Sigmoid colon (tissue), 7 donors: ENCODE results near the gene BUB1. TPM values are rescaled to one million over a fixed set of nuclear protein-coding genes. Genes with fewer than 3 reads are reported as not detected.
A peak's percentile ranks its signal among the peaks of the same experiment; 100 is the strongest.

Experiments
- DNase-seq: peaks from one replicate; pipeline ENCODE4 v3.0.0-alpha.2; 2019
- H3K27ac ChIP-seq, 4 donors: fragments of 200-600 bp; sonication (generic); one replicate each; pipeline ENCODE4 v1.5.1; 2016 to 2019; ENCODE audit warnings: mild to moderate bottlenecking in 1 of 4
- H3K27me3 ChIP-seq, 3 donors: fragments of 200-600 bp; sonication (generic); one replicate each; pipeline ENCODE4 v1.5.1; 2019; ENCODE audit warnings: mild to moderate bottlenecking in 1 of 3
- H3K36me3 ChIP-seq, 4 donors: fragments of 200-600 bp; sonication (generic); one replicate each; pipeline ENCODE4 v1.5.1; 2016 to 2019
- H3K4me1 ChIP-seq, 4 donors: fragments of 200-600 bp; sonication (generic); one replicate each; pipeline ENCODE4 v1.5.1; 2017 to 2019
- H3K4me3 ChIP-seq, 4 donors: fragments of 200-600 bp; sonication (generic); one replicate each; pipeline ENCODE4 v1.5.1; 2017 to 2019; ENCODE audit warnings: mild to moderate bottlenecking in 2 of 4, moderate library complexity in 1 of 4
- H3K9me3 ChIP-seq, 4 donors: fragments of 200-600 bp in 3 of 4; sonication (generic) in 3 of 4; one replicate each; pipeline versions ENCODE4 v1.5.1 to v1.6.1; 2013 to 2019
- EP300 ChIP-seq, 4 donors: sonication (generic); formaldehyde crosslinking; IDR thresholded peaks; one replicate each; pipeline ENCODE4 v1.6.1; 2017; ENCODE audit warnings: antibody characterized with exemption in 4 of 4
- POLR2A ChIP-seq, 2 donors: fragments of 450-650 bp; IDR thresholded peaks; one replicate each; pipeline ENCODE4 v1.6.1; 2016; ENCODE audit warnings: antibody characterized with exemption in 2 of 2, mild to moderate bottlenecking in 2 of 2, moderate library complexity in 2 of 2
- POLR2AphosphoS5 ChIP-seq, 4 donors: sonication (generic); formaldehyde crosslinking; IDR thresholded peaks; one replicate each; pipeline ENCODE4 v1.6.1; 2017; ENCODE audit warnings: antibody characterized with exemption in 4 of 4
- WGBS, 2 donors: extraction: QIAGEN DNeasy Blood & Tissue Kit; methylation state at CpG; one replicate each; pipeline ENCODE4 v1.1.7; 2013; 5-methylcytosine and 5-hydroxymethylcytosine counted together
- intact Hi-C: fragments of 100-400 bp; cut with DNase I; formaldehyde crosslinking; loops from one replicate; pipeline ENCODE4 v1.15.1; 2023
- polyA plus RNA-seq, 3 donors: library from polyadenylated mRNA; stranded (reverse); fragments of 200-250 nt; gene quantifications; one replicate each; pipeline ENCODE4 v1.2.3, GENCODE V29; 2013
- total RNA-seq, 4 donors: library from RNA; depleted of rRNA; stranded (reverse); fragments of >200 nt; gene quantifications; one replicate each; pipeline ENCODE4 v1.1.0, GENCODE V29; 2016
- TF ChIP-seq, protein P1 (sequence below), 4 experiments: fragments of 450-650 bp in 3 of 4; fragments of 200-600 bp in 1 of 4; IDR thresholded peaks; one replicate each; pipeline ENCODE4 v1.5.1; 2016 to 2019; ENCODE audit warnings: antibody characterized with exemption in 4 of 4, mild to moderate bottlenecking in 3 of 4, moderate library complexity in 2 of 4
- donor health status: healthy with polysubstance abuse.
- donor health status: Bipolar disorder and iron deficiency.
- donor health status: healthy.

BUB1 gene
- total RNA-seq, result 1 to 10 TPM in 1 of 4 donors, under 1 TPM in 3; 0.33 to 1.1 (median 0.76) TPM
- 10 to 100 TPM in 1 of 3 donors, 1 to 10 TPM in 2; 1.2 to 12.3 (median 2.1) TPM for polyA plus RNA-seq

GRCh38 chr2:110677530-110678456, at the start of gene BUB1:
Gene BUB1 (minus strand): TSS chr2:110678063. CDS start chr2:110677995, 68 bp downstream.
- 0% methylated on average over 58 of the region's 58 CpGs for WGBS, 2 donors
- peaks cover 0 to 11% (median 11%) of the 10 kb centered on the region in 3 donors for H3K27me3 ChIP-seq
- DNase-seq, result peak; percentile 99

GRCh38 chr2:110726285-110726684, 48.4 kb upstream of the BUB1 start:
- WGBS, 2 donors, result 82 to 94% methylated on average over 2 of the region's 2 CpGs
- Histone ChIP-seq H3K36me3 (no peaks in the 10 kb centered on the region), H3K27me3 (peaks cover 0 to 9% (median 0%) of the 10 kb centered on the region in 3 donors), H3K4me3 (no peak overlapping the region), H3K27ac (no peak overlapping the region), H3K9me3 (peaks cover 0 to 2% (median under 1%) of the 10 kb centered on the region in 4 donors), H3K4me1 (no peaks in the 10 kb centered on the region)
- intact Hi-C loops, result no loop called here
- TF ChIP-seq, protein P1, sequence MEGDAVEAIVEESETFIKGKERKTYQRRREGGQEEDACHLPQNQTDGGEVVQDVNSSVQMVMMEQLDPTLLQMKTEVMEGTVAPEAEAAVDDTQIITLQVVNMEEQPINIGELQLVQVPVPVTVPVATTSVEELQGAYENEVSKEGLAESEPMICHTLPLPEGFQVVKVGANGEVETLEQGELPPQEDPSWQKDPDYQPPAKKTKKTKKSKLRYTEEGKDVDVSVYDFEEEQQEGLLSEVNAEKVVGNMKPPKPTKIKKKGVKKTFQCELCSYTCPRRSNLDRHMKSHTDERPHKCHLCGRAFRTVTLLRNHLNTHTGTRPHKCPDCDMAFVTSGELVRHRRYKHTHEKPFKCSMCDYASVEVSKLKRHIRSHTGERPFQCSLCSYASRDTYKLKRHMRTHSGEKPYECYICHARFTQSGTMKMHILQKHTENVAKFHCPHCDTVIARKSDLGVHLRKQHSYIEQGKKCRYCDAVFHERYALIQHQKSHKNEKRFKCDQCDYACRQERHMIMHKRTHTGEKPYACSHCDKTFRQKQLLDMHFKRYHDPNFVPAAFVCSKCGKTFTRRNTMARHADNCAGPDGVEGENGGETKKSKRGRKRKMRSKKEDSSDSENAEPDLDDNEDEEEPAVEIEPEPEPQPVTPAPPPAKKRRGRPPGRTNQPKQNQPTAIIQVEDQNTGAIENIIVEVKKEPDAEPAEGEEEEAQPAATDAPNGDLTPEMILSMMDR (IDR thresholded peaks at IDR 0.05), result no peak
- TF ChIP-seq POLR2A (IDR thresholded peaks at IDR 0.05), result no peak
- TF ChIP-seq POLR2AphosphoS5 (IDR thresholded peaks at IDR 0.05), result no peak
- TF ChIP-seq EP300 (IDR thresholded peaks at IDR 0.05), result no peak
- no peak for DNase-seq

More at GRCh38 chr2:110677530-110678456, at the start of gene BUB1:
- TF ChIP-seq POLR2A (IDR thresholded peaks at IDR 0.05) (peak; percentile 68 to 69), POLR2AphosphoS5 (IDR thresholded peaks at IDR 0.05) (peak; percentile 84 to 98 (median 88))
- TF ChIP-seq, protein P1 (IDR thresholded peaks at IDR 0.05), result no peak
- peak within 1 kb of the TSS; percentile 45 to 63 (median 61) for H3K4me3 ChIP-seq
- H3K27ac ChIP-seq, result peak within 1 kb of the TSS; percentile 82 to 91 (median 85)
- no peaks in the 10 kb centered on the region for H3K9me3 ChIP-seq
- intact Hi-C loops, result loop anchor here (5.0 kb wide), 1 partner anchor 80 kb away; no protein-coding TSS in a partner anchor
- peaks cover 0 to 20% (median 11%) of the 10 kb centered on the region in 4 donors for H3K4me1 ChIP-seq
- no peaks in the 10 kb centered on the region for H3K36me3 ChIP-seq

DNA sequence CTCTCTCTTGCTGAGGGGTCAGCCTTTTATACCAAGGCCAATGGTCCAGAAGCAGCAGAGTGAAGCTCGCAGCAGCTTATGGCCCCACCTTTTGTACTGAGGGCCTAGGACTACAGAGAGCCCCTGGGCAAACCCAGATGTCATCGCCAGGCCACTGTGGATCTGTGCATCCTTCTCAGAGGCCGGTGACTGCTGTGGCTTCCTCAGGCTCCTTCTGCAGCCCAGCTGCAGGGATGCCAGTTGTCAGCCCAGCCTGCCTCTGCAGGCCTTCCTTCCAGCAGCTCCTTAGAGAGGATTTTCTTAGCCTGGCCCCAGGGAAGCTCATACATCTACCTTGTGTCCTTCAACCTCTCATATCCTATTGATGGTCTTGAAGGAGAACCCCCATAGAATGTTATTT, 48.0 kb upstream of the BUB1 start:
- no peak overlapping the region for H3K4me3 ChIP-seq
- intact Hi-C loops, result no loop called here
- no peaks in the 10 kb centered on the region for H3K36me3 ChIP-seq
- no peaks in the 10 kb centered on the region for H3K4me1 ChIP-seq
- no peak for DNase-seq
- TF ChIP-seq, protein P1 (IDR thresholded peaks at IDR 0.05), result no peak
- TF ChIP-seq EP300 (IDR thresholded peaks at IDR 0.05), result no peak
- TF ChIP-seq POLR2AphosphoS5 (IDR thresholded peaks at IDR 0.05), result no peak
- TF ChIP-seq POLR2A (IDR thresholded peaks at IDR 0.05), result no peak
- no peaks in the 10 kb centered on the region for H3K9me3 ChIP-seq
- WGBS, 2 donors, result 82 to 91% methylated on average over 3 of the region's 3 CpGs
- peaks cover 0 to 4% (median 0%) of the 10 kb centered on the region in 3 donors for H3K27me3 ChIP-seq
- no peak overlapping the region for H3K27ac ChIP-seq

GRCh38 chr2:110725370-110725769, 47.5 kb upstream of the BUB1 start:
- H3K36me3 ChIP-seq, result no peaks in the 10 kb centered on the region
- no peak for DNase-seq
- H3K4me1 ChIP-seq, result no peaks in the 10 kb centered on the region
- H3K27ac ChIP-seq, result no peak overlapping the region
- no peak for TF ChIP-seq POLR2AphosphoS5 (IDR thresholded peaks at IDR 0.05)
- H3K4me3 ChIP-seq, result no peak overlapping the region
- 93 to 94% methylated on average over 9 of the region's 9 CpGs for WGBS, 2 donors
- intact Hi-C loops, result no loop called here
- H3K27me3 ChIP-seq, result no peaks in the 10 kb centered on the region
- no peaks in the 10 kb centered on the region for H3K9me3 ChIP-seq

GRCh38 chr2:110724820-110725219, 47.0 kb upstream of the BUB1 start:
- Histone ChIP-seq H3K4me1 (no peaks in the 10 kb centered on the region), H3K27ac (no peak overlapping the region), H3K4me3 (no peak overlapping the region), H3K9me3 (no peaks in the 10 kb centered on the region), H3K36me3 (no peaks in the 10 kb centered on the region), H3K27me3 (no peaks in the 10 kb centered on the region)
- TF ChIP-seq EP300 (IDR thresholded peaks at IDR 0.05) (no peak), POLR2AphosphoS5 (IDR thresholded peaks at IDR 0.05) (no peak), POLR2A (IDR thresholded peaks at IDR 0.05) (no peak)
- TF ChIP-seq, protein P1 (IDR thresholded peaks at IDR 0.05), result no peak
- no peak for DNase-seq
- intact Hi-C loops, result no loop called here
- 73% methylated on average over 2 of the region's 2 CpGs for WGBS, 2 donors
